HepG2 (cell line): ENCODE data around the gene ZIC2. TPM values are rescaled to one million over a fixed set of nuclear protein-coding genes. Genes with fewer than 3 reads are reported as not detected.

Experiments used
- THAP8 ChIP-seq: sonication (generic); formaldehyde crosslinking; IDR thresholded peaks from 2 replicates; pipeline ENCODE4 v1.5.1; 2020; ENCODE audit warnings: missing genetic modification reagents, mild to moderate bottlenecking, borderline replicate concordance
- ZHX1 ChIP-seq: sonication (generic); formaldehyde crosslinking; IDR thresholded peaks from 2 replicates; pipeline ENCODE4 v1.8.1; 2022; ENCODE audit warnings: low read depth, mild to moderate bottlenecking, missing genetic modification reagents
- polyA plus RNA-seq, 8 experiments: library from polyadenylated mRNA; depleted of rRNA in 3 of 8; stranded (reverse) in 7 of 8; unstranded in 1 of 8; fragments of >200 nt; fragmentation: Illumina TruSeq in 4 of 8; extraction: Trizol in 4 of 8; gene quantifications; 2 replicates each; pipeline versions ENCODE4 v1.2.1 to v1.2.3, GENCODE V29; 2011 to 2016; ENCODE audit warnings: low read depth in 4 of 8, missing spikeins in 1 of 8, mixed read lengths in 1 of 8; ENCODE audit not compliant: insufficient read depth in 1 of 8
- total RNA-seq, 5 experiments: library from RNA; depleted of rRNA; stranded (reverse); fragments of >200 nt; fragmentation: Illumina TruSeq; extraction: Trizol; gene quantifications; 2 replicates each; pipeline ENCODE4 v1.2.3, GENCODE V29; 2016; ENCODE audit warnings: low read depth in 1 of 5
- TF ChIP-seq, protein P1 (sequence below): sonication (generic); formaldehyde crosslinking; IDR thresholded peaks from 2 replicates; pipeline ENCODE4 v1.4.0; 2020; ENCODE audit warnings: missing genetic modification reagents
- TF ChIP-seq, protein P2 (sequence below): sonication (generic); formaldehyde crosslinking; IDR thresholded peaks from 2 replicates; pipeline ENCODE4 v1.8.1; 2023; ENCODE audit warnings: mild to moderate bottlenecking, missing genetic modification reagents, borderline replicate concordance
- TF ChIP-seq, protein P3 (sequence below): sonication (generic); formaldehyde crosslinking; IDR thresholded peaks from 2 replicates; pipeline ENCODE4 v1.4.0; 2020; ENCODE audit warnings: missing genetic modification reagents, mild to moderate bottlenecking, borderline replicate concordance

The ZIC2 gene
- total and polyA plus RNA-seq, 2 of the 13 experiments (the other 11 are each of a cell fraction or from before 2014, with no cell fraction given): 0.13 TPM; not detected in 1

GRCh38 chr13:100035936-100036335, 54.4 kb downstream of the ZIC2 start (continued):
- TF ChIP-seq, protein P1, sequence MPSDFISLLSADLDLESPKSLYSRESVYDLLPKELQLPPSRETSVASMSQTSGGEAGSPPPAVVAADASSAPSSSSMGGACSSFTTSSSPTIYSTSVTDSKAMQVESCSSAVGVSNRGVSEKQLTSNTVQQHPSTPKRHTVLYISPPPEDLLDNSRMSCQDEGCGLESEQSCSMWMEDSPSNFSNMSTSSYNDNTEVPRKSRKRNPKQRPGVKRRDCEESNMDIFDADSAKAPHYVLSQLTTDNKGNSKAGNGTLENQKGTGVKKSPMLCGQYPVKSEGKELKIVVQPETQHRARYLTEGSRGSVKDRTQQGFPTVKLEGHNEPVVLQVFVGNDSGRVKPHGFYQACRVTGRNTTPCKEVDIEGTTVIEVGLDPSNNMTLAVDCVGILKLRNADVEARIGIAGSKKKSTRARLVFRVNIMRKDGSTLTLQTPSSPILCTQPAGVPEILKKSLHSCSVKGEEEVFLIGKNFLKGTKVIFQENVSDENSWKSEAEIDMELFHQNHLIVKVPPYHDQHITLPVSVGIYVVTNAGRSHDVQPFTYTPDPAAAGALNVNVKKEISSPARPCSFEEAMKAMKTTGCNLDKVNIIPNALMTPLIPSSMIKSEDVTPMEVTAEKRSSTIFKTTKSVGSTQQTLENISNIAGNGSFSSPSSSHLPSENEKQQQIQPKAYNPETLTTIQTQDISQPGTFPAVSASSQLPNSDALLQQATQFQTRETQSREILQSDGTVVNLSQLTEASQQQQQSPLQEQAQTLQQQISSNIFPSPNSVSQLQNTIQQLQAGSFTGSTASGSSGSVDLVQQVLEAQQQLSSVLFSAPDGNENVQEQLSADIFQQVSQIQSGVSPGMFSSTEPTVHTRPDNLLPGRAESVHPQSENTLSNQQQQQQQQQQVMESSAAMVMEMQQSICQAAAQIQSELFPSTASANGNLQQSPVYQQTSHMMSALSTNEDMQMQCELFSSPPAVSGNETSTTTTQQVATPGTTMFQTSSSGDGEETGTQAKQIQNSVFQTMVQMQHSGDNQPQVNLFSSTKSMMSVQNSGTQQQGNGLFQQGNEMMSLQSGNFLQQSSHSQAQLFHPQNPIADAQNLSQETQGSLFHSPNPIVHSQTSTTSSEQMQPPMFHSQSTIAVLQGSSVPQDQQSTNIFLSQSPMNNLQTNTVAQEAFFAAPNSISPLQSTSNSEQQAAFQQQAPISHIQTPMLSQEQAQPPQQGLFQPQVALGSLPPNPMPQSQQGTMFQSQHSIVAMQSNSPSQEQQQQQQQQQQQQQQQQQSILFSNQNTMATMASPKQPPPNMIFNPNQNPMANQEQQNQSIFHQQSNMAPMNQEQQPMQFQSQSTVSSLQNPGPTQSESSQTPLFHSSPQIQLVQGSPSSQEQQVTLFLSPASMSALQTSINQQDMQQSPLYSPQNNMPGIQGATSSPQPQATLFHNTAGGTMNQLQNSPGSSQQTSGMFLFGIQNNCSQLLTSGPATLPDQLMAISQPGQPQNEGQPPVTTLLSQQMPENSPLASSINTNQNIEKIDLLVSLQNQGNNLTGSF (CRISPR knock-in tag): no peak
- no peak for TF ChIP-seq ZHX1 (CRISPR knock-in tag)
- TF ChIP-seq, protein P2, sequence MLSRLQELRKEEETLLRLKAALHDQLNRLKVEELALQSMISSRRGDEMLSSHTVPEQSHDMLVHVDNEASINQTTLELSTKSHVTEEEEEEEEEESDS: no peak
- no peak for TF ChIP-seq THAP8 (CRISPR knock-in tag)
- TF ChIP-seq, protein P3, sequence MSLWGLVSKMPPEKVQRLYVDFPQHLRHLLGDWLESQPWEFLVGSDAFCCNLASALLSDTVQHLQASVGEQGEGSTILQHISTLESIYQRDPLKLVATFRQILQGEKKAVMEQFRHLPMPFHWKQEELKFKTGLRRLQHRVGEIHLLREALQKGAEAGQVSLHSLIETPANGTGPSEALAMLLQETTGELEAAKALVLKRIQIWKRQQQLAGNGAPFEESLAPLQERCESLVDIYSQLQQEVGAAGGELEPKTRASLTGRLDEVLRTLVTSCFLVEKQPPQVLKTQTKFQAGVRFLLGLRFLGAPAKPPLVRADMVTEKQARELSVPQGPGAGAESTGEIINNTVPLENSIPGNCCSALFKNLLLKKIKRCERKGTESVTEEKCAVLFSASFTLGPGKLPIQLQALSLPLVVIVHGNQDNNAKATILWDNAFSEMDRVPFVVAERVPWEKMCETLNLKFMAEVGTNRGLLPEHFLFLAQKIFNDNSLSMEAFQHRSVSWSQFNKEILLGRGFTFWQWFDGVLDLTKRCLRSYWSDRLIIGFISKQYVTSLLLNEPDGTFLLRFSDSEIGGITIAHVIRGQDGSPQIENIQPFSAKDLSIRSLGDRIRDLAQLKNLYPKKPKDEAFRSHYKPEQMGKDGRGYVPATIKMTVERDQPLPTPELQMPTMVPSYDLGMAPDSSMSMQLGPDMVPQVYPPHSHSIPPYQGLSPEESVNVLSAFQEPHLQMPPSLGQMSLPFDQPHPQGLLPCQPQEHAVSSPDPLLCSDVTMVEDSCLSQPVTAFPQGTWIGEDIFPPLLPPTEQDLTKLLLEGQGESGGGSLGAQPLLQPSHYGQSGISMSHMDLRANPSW (CRISPR knock-in tag): no peak

Other genes with a start within 250 kb of the ZIC2 start
- gene ZIC5, start 10.0 kb upstream of the ZIC2 start, total RNA-seq (2016; rRNA removed; fragmentation: Illumina TruSeq; extraction: Trizol): 0.02 TPM in 1 of 2 replicates, not detected in the other
- gene ZIC5, start 10.0 kb upstream of the ZIC2 start, polyA plus RNA-seq (2011; rRNA removed): 0.07 TPM in 1 of 2 replicates, not detected in the other
- 32.2 and 34.6 TPM in 2 replicates for gene PCCA, start 107.3 kb downstream of the ZIC2 start, total RNA-seq (2016; rRNA removed; fragmentation: Illumina TruSeq; extraction: Trizol)
- 13.1 and 15.0 TPM in 2 replicates for gene PCCA, start 107.3 kb downstream of the ZIC2 start, polyA plus RNA-seq (2011; rRNA removed)